Stimulated activated CD4-positive, alpha-beta T cell treated with anti-CD3 and anti-CD28 coated beads, Interleukin-12 subunit alpha, Interleukin-12 subunit beta, amount 100 ng/mL, for 48 hours (primary cell): ENCODE data around the gene OR13A1.
"Not testable (repeated sequence)": the region's sequence is repeated elsewhere in the genome, so short reads cannot be mapped to it uniquely, and the experiment has no call there.

Experiments used
- DNase-seq, 3 donors: peaks; one replicate each; pipeline ENCODE4 v3.0.0-alpha.2; 2020; ENCODE audit warnings: low read depth in 2 of 3, low spot score in 1 of 3

The OR13A1 gene

GRCh38 chr10:45282061-45282460 is 33.3 kb downstream of the OR13A1 start:
- DNase-seq, result no peak

- no peak for DNase-seq
Observed at GRCh38 chr10:45280113-45280760, 35.2 kb downstream of the OR13A1 start.

DNA sequence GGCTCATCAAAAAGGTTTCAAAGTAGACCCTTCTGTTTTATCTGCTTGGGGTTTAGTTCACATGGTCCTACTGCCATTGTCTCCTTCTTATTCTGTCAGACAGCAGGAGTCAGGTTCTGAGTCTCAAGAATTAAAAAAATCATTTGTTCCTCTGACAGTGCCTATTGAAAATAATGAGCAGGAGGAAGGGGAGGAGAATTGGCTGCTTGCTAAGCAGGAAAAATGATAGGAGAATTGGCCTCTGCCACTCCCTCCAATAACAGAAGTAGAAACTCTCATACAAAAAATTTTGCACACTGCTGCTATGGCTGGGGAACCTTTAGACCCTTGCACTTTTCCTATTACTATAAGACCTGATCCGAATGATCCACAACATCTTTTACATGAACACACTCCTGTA is 35.7 kb downstream of the OR13A1 start:
- no peak for DNase-seq

DNA sequence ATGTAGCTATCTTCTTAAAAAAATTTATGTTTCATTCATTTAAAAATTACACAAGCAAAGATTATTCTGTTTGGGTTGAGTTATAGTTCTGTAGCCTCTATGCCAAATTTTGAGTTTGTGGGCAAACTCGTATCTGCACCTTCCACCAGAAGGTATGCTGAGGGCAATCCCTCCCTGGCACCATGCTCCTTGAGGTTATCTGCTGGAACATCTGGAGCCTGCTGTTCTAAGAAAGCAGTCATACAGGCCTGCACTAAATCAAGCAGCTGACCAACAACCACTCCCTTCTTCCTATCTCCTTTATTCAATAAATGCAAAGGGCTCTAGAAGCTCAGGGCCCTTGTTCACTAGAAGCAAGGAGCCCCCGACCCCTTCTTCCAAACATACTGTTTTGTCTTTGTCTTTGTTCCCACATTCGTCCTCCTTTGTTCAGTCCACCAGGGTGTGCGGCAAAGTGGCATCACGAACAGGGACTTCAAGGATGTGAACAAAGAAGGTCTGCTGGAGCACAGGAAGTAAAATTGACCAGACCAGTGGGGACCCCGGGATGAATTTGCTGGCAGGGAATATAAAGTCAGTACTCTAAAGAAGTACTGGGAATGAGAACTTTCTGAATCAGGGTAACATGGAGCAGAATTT is 36.4 kb downstream of the OR13A1 start:
- no peak for DNase-seq

GRCh38 chr10:45276146-45276545 is 39.3 kb downstream of the OR13A1 start:
- DNase-seq, result not testable (repeated sequence)

GRCh38 chr10:45274364-45274763 is 41.0 kb downstream of the OR13A1 start:
- no peak for DNase-seq

- DNase-seq, result not testable (repeated sequence)
Observed at GRCh38 chr10:45267777-45268176, 47.6 kb downstream of the OR13A1 start.

DNA sequence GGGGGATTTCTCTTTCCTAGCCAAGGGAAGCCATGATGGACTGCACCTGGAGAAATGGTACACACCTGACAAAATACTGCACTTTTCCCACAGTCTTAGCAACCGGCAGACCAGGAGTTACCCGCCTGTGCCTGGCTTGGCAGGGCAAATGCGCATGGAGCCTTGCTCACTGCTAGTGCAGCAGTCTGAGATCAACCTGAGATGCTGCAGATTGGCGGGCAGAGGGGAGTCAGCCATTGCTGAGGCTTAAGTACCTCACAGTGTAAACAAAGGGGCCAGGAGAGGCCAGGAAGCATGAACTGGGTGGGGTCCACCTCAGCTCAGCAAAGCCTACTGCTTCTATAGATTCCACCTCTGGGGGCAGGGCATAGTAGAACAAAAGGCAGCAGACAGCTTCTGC is 49.4 kb downstream of the OR13A1 start:
- no peak for DNase-seq

DNA sequence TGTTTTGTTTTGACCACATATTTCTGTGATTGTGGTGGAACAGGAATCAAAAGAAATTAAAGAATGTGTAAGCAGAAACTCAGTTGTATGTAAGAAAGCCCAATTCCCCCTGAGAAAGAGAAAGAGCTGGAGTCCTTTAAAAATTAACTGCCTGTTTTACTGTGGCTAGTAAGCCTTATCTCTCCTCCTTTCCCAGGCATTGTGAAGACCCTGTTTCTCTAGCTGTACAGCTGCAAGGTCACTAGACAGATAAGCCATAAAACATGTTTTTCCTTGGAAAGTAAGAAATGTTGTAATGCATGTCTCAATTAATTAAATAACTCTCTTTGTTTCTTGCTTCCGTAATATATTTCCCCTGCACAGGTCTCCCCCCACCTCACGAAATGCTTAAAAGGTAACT is 53.5 kb downstream of the OR13A1 start:
- DNase-seq, result no peak

GRCh38 chr10:45261243-45261775 is 54.1 kb downstream of the OR13A1 start:
- DNase-seq, result no peak

- DNase-seq, result not testable (repeated sequence)
Observed at GRCh38 chr10:45260635-45261034, 54.8 kb downstream of the OR13A1 start.

GRCh38 chr10:45259786-45260495 is 55.5 kb downstream of the OR13A1 start:
- not testable (repeated sequence) for DNase-seq

DNA sequence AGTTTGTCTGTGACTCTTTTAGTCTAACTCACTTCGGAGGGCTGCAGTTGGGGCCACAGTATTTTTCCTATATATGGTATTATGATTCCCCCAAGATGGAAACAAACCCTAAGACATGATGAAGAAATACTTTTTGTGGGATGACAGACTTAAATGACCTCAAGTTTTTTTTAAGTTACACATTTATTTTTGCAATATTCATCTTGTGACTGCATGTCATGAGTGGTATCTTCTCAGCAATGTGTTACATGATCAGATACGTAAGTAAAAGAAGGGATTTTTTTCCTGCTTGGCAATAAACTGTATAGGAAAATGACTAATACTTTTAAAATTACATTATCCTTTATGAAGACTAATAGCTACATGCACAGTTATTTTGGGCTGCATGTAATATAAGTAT is 57.8 kb downstream of the OR13A1 start:
- no peak for DNase-seq

- no peak for DNase-seq
Observed at GRCh38 chr10:45256246-45256645, 59.2 kb downstream of the OR13A1 start.

- no peak for DNase-seq
Observed at GRCh38 chr10:45255706-45256105, 59.7 kb downstream of the OR13A1 start.

DNA sequence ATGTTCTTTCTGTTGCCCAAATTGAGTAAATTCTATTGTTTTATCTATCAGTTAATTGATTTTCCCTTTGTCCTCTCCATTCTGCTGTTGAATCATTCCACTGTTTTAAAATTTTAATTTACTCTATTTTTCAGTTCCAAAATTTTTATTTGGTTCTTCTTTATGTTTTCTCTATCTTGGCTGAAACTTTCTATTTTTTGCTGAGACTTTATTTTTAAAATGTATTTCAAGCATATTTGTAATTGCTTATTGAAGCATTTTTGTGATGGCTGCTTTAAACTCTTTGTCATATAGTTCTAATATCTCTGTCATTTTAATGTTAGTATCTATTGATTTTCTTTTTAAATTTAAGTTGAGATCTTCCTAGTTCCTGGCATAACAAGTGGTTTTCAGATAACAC is 60.5 kb downstream of the OR13A1 start:
- no peak for DNase-seq

GRCh38 chr10:45253183-45253914 is 62.1 kb downstream of the OR13A1 start:
- DNase-seq, result no peak
